LNCaP clone FGC (cell line): Measurements from ENCODE around the gene FABP1.

Source experiments
- DNase-seq: peaks from one replicate; pipeline ENCODE4 v3.0.0-alpha.2; 2011; ENCODE audit warnings: low read depth
- H3K4me3 ChIP-seq: 2 replicates; pipeline ENCODE4 v1.5.1; 2011; ENCODE audit warnings: mild to moderate bottlenecking, low read depth, low read length, control low read depth
- TF ChIP-seq, protein P1 (sequence below): IDR thresholded peaks from 2 replicates; pipeline ENCODE4 v1.5.1; 2012; ENCODE audit warnings: mild to moderate bottlenecking; ENCODE audit not compliant: control insufficient read depth, insufficient read depth; ENCODE audit errors: extremely low read depth

Gene FABP1

DNA sequence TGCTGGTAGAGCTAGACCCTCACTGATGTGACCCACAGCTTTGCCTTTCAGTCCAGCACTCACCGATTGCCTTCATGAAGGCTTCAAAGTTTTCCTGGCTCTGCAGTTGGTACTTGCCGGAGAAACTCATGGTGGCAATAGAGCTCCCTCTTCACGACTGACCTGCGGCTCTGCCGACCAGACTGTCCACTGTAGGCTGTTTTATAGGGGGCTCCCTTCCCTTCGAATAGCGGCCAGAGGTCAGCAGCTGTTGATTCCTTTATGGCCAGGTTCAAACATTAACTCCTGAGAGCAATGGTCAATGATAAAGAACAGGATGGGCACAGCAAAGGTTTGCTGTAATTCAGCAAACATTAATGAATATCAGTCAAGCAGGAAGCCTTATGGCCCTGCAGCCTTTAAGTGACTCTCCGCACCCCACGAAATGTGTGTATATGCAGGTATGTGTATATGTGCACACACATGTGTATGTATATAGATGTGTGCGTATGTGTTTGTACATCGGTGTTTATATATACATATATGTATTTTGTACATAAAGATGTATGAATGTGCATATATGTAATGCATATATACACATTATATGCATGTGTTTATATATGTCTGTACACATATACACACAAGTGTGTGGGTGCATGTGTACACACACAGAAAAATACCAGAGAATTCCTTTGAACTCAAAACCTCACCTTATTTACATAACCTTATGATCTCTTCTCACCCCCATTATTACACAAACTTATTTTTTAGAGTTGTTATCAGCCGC is at the start of gene FABP1:
Gene FABP1 (minus strand): TSS at position 175 of the 766 bp plus-strand sequence. CDS start 45 bp downstream, at position 130.
- TF ChIP-seq, protein P1, sequence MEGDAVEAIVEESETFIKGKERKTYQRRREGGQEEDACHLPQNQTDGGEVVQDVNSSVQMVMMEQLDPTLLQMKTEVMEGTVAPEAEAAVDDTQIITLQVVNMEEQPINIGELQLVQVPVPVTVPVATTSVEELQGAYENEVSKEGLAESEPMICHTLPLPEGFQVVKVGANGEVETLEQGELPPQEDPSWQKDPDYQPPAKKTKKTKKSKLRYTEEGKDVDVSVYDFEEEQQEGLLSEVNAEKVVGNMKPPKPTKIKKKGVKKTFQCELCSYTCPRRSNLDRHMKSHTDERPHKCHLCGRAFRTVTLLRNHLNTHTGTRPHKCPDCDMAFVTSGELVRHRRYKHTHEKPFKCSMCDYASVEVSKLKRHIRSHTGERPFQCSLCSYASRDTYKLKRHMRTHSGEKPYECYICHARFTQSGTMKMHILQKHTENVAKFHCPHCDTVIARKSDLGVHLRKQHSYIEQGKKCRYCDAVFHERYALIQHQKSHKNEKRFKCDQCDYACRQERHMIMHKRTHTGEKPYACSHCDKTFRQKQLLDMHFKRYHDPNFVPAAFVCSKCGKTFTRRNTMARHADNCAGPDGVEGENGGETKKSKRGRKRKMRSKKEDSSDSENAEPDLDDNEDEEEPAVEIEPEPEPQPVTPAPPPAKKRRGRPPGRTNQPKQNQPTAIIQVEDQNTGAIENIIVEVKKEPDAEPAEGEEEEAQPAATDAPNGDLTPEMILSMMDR = no peak
- no peak for DNase-seq
- H3K4me3 ChIP-seq = no peak within 1 kb of the TSS

DNA sequence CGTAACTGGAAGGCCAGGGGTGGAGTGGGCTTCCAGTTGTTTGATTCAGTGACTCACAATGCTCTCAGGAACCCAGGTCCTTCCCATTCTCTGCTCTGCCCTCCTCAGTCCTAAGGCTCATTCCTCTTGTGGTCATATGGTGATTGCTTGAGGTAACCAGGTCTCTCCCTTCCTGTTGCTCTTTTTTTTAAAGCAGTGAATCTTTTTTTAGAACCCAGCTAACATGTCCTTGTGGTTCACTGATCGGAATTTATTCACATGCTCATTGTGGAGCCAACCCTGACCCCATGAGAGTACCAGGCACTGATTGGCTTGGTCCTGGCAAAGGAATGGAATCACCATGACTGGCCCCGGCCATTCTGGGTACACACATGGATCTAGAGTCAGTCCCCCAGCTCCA is 49.7 kb upstream of the FABP1 start:
- DNase-seq = no peak
- no peak overlapping the region for H3K4me3 ChIP-seq
- TF ChIP-seq, protein P1 = no peak

GRCh38 chr2:88176352-88176984 is 48.6 kb upstream of the FABP1 start:
- TF ChIP-seq, protein P1 = no peak
- DNase-seq = no peak
- H3K4me3 ChIP-seq = no peak overlapping the region

GRCh38 chr2:88172882-88173281 is 45.0 kb upstream of the FABP1 start:
- no peak overlapping the region for H3K4me3 ChIP-seq
- TF ChIP-seq, protein P1 = no peak

GRCh38 chr2:88171966-88172365 is 44.1 kb upstream of the FABP1 start:
- TF ChIP-seq, protein P1 = no peak
- no peak for DNase-seq
- H3K4me3 ChIP-seq = no peak overlapping the region

More at GRCh38 chr2:88172882-88173281, 45.0 kb upstream of the FABP1 start:
- DNase-seq = no peak

DNA sequence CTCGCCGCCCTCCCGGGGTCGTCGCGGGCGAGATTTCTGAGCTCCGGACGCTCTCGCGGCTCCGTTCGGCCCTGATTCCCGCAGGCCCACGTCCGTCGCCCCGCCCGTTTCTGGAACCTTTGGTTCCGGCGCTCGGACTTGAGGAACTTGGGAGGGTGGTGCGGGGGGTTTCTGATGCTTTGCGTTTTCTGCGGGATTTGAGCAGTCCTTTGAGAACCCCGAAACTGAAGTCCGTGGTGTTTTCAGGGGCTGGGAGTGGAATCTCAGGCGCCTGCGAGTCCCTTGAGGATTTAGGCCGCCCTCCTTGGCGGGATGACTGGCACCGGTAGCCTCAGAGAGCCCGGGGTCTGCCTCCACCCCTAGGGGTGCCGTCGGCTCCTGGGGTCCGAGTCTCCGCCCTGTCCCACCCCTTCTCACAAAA is 42.6 kb upstream of the FABP1 start:
- DNase-seq = no peak
- H3K4me3 ChIP-seq = peak overlapping the region; percentile 79
- TF ChIP-seq, protein P1 = no peak
